Chondrocyte (in vitro differentiated cells): ENCODE data around the gene ANO5. TPM values are rescaled to one million over a fixed set of nuclear protein-coding genes. Genes with fewer than 3 reads are reported as not detected.

ENCODE experiments used
- DNase-seq: peaks from one replicate; pipeline ENCODE4 v3.0.0; 2021; ENCODE audit warnings: mixed read lengths, low spot score
- H3K27ac Mint-ChIP-seq: one replicate; pipeline ENCODE4 v1.8.0; 2021; ENCODE audit warnings: mild to moderate bottlenecking, moderate library complexity, mixed read lengths; ENCODE audit not compliant: unreplicated experiment
- H3K27me3 Mint-ChIP-seq: 2 replicates; pipeline ENCODE4 v1.8.0; 2021; ENCODE audit warnings: low read depth, mixed read lengths
- H3K36me3 Mint-ChIP-seq: 2 replicates; pipeline ENCODE4 v1.8.0; 2021; ENCODE audit warnings: low read depth, mixed read lengths
- H3K4me1 Mint-ChIP-seq: 2 replicates; pipeline ENCODE4 v1.8.0; 2021; ENCODE audit warnings: low read depth, mild to moderate bottlenecking, mixed read lengths
- H3K4me3 Mint-ChIP-seq: one replicate; pipeline ENCODE4 v1.8.0; 2021; ENCODE audit warnings: mild to moderate bottlenecking, moderate library complexity, mixed read lengths; ENCODE audit not compliant: unreplicated experiment
- H3K9me3 Mint-ChIP-seq: 2 replicates; pipeline ENCODE4 v1.8.0; 2021; ENCODE audit warnings: low read depth, mixed read lengths
- CTCF ChIP-seq: fragments of 200-600 bp; sonication (generic); IDR thresholded peaks from 2 replicates; pipeline ENCODE4 v1.5.0; 2021; ENCODE audit warnings: antibody characterized with exemption, mild to moderate bottlenecking, moderate library complexity
- total RNA-seq: library from RNA; stranded (reverse); gene quantifications from 3 replicates; pipeline ENCODE4 v1.2.1, GENCODE V29; 2021

Gene ANO5
- total RNA-seq, 1 donor from 2014 or later = 0.20 TPM

GRCh38 chr11:22216940-22217339, 24.1 kb downstream of the ANO5 start:
- no peak for DNase-seq
- H3K27me3 Mint-ChIP-seq = no peaks in the 10 kb centered on the region
- TF ChIP-seq CTCF = no peak
- H3K9me3 Mint-ChIP-seq = no peaks in the 10 kb centered on the region
- H3K4me1 Mint-ChIP-seq = no peaks in the 10 kb centered on the region
- H3K4me3 Mint-ChIP-seq = no peak overlapping the region
- H3K27ac Mint-ChIP-seq = no peak overlapping the region
- H3K36me3 Mint-ChIP-seq = no peaks in the 10 kb centered on the region

DNA sequence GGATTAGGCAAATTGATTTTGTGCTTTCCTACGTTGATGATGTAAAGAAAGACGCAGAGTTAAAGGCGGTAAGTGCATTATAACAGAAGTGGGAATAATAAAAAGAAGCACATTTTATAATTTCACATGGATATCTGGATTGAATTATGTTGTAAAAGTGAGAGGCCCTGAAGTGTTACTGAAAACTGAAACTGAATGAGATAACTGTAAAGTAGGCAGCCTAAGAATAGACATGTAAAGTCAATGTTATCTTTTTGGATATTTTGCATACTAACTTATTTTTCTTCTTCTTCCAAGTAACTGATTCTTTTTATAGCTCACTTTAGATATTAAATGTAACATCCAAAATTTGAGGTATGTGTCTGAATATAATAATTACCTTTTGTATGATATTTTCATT, 28.3 kb downstream of the ANO5 start:
- H3K9me3 Mint-ChIP-seq = no peaks in the 10 kb centered on the region
- DNase-seq = no peak
- TF ChIP-seq CTCF = no peak
- H3K27me3 Mint-ChIP-seq = no peaks in the 10 kb centered on the region
- no peaks in the 10 kb centered on the region for H3K36me3 Mint-ChIP-seq
- no peaks in the 10 kb centered on the region for H3K4me1 Mint-ChIP-seq
- H3K4me3 Mint-ChIP-seq = no peak overlapping the region
- H3K27ac Mint-ChIP-seq = no peak overlapping the region

DNA sequence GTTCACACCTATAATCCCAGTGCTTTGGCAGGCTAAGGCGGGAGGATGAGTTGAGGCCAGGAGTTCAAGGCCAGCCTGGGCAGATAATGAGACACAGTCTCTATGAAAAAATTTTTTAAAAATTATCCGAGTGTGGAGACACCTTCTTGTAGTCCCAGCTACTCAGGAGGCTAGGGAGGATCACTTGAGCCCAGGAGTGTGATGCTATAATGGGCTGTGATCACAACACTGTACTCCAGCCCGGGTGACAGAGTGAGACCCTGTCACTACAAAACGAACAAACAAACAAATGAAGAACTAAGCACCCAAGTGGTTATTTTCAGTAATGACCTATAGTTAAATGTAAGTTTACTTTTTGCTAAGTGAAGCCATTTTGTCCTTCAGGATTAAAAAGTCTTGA, 32.3 kb downstream of the ANO5 start:
- Mint-ChIP-seq H3K4me1 (no peaks in the 10 kb centered on the region), H3K27me3 (peaks cover 3% of the 10 kb centered on the region), H3K27ac (no peak overlapping the region), H3K9me3 (no peaks in the 10 kb centered on the region), H3K4me3 (no peak overlapping the region), H3K36me3 (no peaks in the 10 kb centered on the region)
- TF ChIP-seq CTCF = no peak
- DNase-seq = no peak

DNA sequence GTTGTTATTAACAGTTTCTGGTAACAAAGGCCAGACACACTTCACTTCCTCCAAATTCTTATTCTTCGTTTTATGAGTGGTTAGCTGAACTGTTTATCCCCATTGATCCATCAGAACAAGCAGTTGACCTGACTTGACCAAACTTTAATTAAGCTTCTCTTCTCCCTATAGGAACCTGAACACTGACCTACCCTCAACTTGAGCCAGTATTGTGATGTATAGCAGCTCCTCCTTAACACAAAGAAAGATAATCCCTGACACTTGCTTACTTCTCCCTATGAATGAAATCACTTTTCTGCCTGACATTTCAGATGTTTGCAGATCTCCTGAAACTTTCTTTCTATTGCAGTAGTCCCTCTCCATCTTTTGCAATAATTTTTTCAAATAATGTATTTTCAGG, 41.9 kb downstream of the ANO5 start:
- H3K4me1 Mint-ChIP-seq = no peaks in the 10 kb centered on the region
- H3K27me3 Mint-ChIP-seq = peaks cover 10% of the 10 kb centered on the region
- DNase-seq = no peak
- H3K4me3 Mint-ChIP-seq = no peak overlapping the region
- no peaks in the 10 kb centered on the region for H3K9me3 Mint-ChIP-seq
- H3K36me3 Mint-ChIP-seq = no peaks in the 10 kb centered on the region
- no peak overlapping the region for H3K27ac Mint-ChIP-seq
- no peak for TF ChIP-seq CTCF

DNA sequence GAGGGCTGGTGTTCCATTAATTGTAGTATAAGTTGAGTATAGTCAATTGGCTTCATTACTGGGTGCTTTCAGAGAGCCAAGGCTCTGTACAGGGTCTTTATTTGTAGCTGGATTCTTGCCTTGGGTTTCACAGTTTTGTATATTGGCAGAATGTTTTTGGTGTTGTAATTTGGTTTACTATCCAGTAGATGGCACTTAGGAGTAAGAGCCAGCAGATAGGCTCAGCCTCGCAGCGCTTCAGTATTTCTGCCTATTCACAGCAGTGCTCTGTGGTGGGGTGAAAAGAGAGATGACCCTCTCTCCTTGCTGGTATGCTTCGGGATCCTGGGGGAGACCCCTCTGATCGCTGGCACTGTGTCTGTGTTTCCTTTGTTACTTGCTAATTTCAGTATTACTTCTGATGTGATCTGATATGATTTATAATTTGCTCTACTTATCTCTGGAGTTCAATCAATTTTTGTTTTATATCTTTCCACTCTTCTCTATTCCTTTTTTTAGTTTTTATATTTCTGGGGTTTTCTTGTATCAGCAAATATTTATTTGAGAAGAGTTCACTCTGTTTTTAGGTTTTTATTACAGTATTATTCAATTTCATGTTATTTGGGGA, 52.2 kb downstream of the ANO5 start:
- Mint-ChIP-seq H3K27ac (no peak overlapping the region), H3K4me3 (no peak overlapping the region)
- DNase-seq = no peak

More for the DNA sequence above, 52.2 kb downstream of the ANO5 start:
- Mint-ChIP-seq H3K4me1 (no peaks in the 10 kb centered on the region), H3K27me3 (peaks cover 34% of the 10 kb centered on the region), H3K36me3 (no peaks in the 10 kb centered on the region), H3K9me3 (no peaks in the 10 kb centered on the region)
- TF ChIP-seq CTCF = peak; percentile 81
